SK-N-SH treated with all-trans-retinoic acid at 6 μM for 48 hours (cell line): Measurements from ENCODE around the gene DEFB114.

ENCODE experiments used
- ATAC-seq: fragments of 200-7000 bp; cut with Tn5 transposase; 3 replicates; pipeline ENCODE4 v1.9.1; 2020; ENCODE audit warnings: mild to moderate bottlenecking, moderate library complexity
- ARNTL ChIP-seq: fragments of 450-650 bp; formaldehyde crosslinking; IDR thresholded peaks from 2 replicates; pipeline ENCODE4 v1.5.0; 2020; ENCODE audit warnings: low read depth, mild to moderate bottlenecking, moderate library complexity, borderline replicate concordance
- BACH2 ChIP-seq: fragments of 250-450 bp; sonication (Bioruptor Pico); IDR thresholded peaks from 2 replicates; pipeline ENCODE4 v1.9.0; 2021; ENCODE audit warnings: mild to moderate bottlenecking, borderline replicate concordance
- CSDC2 ChIP-seq: fragments of 250-450 bp; sonication (Bioruptor Pico); IDR thresholded peaks from 2 replicates; pipeline ENCODE4 v1.5.0; 2020; ENCODE audit warnings: mild to moderate bottlenecking, moderate library complexity
- CSRNP3 ChIP-seq: fragments of 250-450 bp; sonication (Bioruptor Pico); IDR thresholded peaks from 2 replicates; pipeline ENCODE4 v1.5.1; 2021; ENCODE audit warnings: mild to moderate bottlenecking, moderate library complexity
- ESRRG ChIP-seq: fragments of 250-450 bp; sonication (Bioruptor Pico); IDR thresholded peaks from 2 replicates; pipeline ENCODE4 v1.6.1; 2021; ENCODE audit warnings: mild to moderate bottlenecking
- GLIS3 ChIP-seq: fragments of 250-450 bp; sonication (Bioruptor Pico); IDR thresholded peaks from 2 replicates; pipeline ENCODE4 v1.5.0; 2020; ENCODE audit warnings: mild to moderate bottlenecking, moderate library complexity
- ISL1 ChIP-seq: fragments of 250-450 bp; sonication (Bioruptor Pico); IDR thresholded peaks from 2 replicates; pipeline ENCODE4 v2.1.2; 2022; ENCODE audit warnings: mild to moderate bottlenecking, moderate library complexity
- OSR1 ChIP-seq: fragments of 250-450 bp; sonication (Bioruptor Pico); IDR thresholded peaks from 2 replicates; pipeline ENCODE4 v1.8.0; 2022; ENCODE audit warnings: moderate library complexity, mild to moderate bottlenecking, inconsistent platforms
- PATZ1 ChIP-seq: fragments of 250-450 bp; sonication (Bioruptor Pico); IDR thresholded peaks from 2 replicates; pipeline ENCODE4 v1.8.0; 2020; ENCODE audit warnings: mild to moderate bottlenecking, moderate library complexity, borderline replicate concordance
- POU6F1 ChIP-seq: fragments of 250-450 bp; sonication (Bioruptor Pico); IDR thresholded peaks from 2 replicates; pipeline ENCODE4 v1.8.0; 2021; ENCODE audit warnings: low read depth, mild to moderate bottlenecking, moderate library complexity, borderline replicate concordance
- PPARA ChIP-seq: fragments of 250-450 bp; sonication (Bioruptor Pico); IDR thresholded peaks from 2 replicates; pipeline ENCODE4 v1.5.0; 2020; ENCODE audit warnings: mild to moderate bottlenecking, borderline replicate concordance
- RARB ChIP-seq: fragments of 250-450 bp; sonication (Bioruptor Pico); IDR thresholded peaks from 2 replicates; pipeline ENCODE4 v1.8.0; 2021; ENCODE audit warnings: mild to moderate bottlenecking, moderate library complexity
- SNAI2 ChIP-seq: fragments of 250-450 bp; sonication (Bioruptor Pico); IDR thresholded peaks from 2 replicates; pipeline ENCODE4 v1.5.0; 2020; ENCODE audit warnings: mild to moderate bottlenecking, moderate library complexity
- TCF4 ChIP-seq: fragments of 250-450 bp; sonication (Bioruptor Pico); IDR thresholded peaks from 2 replicates; pipeline ENCODE4 v1.8.0; 2021; ENCODE audit warnings: mild to moderate bottlenecking, moderate library complexity, borderline replicate concordance
- TOX ChIP-seq: fragments of 250-450 bp; sonication (Bioruptor Pico); IDR thresholded peaks from 2 replicates; pipeline ENCODE4 v1.8.0; 2021; ENCODE audit warnings: mild to moderate bottlenecking, moderate library complexity, borderline replicate concordance
- TSHZ2 ChIP-seq: fragments of 250-450 bp; sonication (Bioruptor Pico); IDR thresholded peaks from 2 replicates; pipeline ENCODE4 v1.5.0; 2020; ENCODE audit warnings: mild to moderate bottlenecking, moderate library complexity
- ZC3H10 ChIP-seq: fragments of 250-450 bp; sonication (Bioruptor Pico); IDR thresholded peaks from 2 replicates; pipeline ENCODE4 v1.5.1; 2021; ENCODE audit warnings: mild to moderate bottlenecking, moderate library complexity
- ZFP3 ChIP-seq: fragments of 250-450 bp; sonication (Bioruptor Pico); IDR thresholded peaks from 2 replicates; pipeline ENCODE4 v1.5.0; 2020; ENCODE audit warnings: mild to moderate bottlenecking, moderate library complexity
- ZFP30 ChIP-seq: fragments of 450-650 bp; formaldehyde crosslinking; IDR thresholded peaks from 2 replicates; pipeline ENCODE4 v1.5.0; 2022; ENCODE audit warnings: mild to moderate bottlenecking, moderate library complexity
- ZNF565 ChIP-seq: fragments of 450-650 bp; formaldehyde crosslinking; conservative IDR thresholded peaks from 2 replicates; pipeline ENCODE4 v1.5.0; 2020; ENCODE audit warnings: low read depth, mild to moderate bottlenecking, moderate library complexity
- ZNF70 ChIP-seq: fragments of 450-650 bp; formaldehyde crosslinking; IDR thresholded peaks from 2 replicates; pipeline ENCODE4 v1.5.0; 2020; ENCODE audit warnings: mild to moderate bottlenecking, moderate library complexity
- ZNF8 ChIP-seq: fragments of 450-650 bp; formaldehyde crosslinking; IDR thresholded peaks from 2 replicates; pipeline ENCODE4 v1.5.0; 2020; ENCODE audit warnings: mild to moderate bottlenecking, moderate library complexity

DEFB114 gene

GRCh38 chr6:49966823-49967222 is 2.9 kb upstream of the DEFB114 start:
- ATAC-seq, result no peak
- TF ChIP-seq ESRRG (CRISPR knock-in tag) (no peak), ARNTL (CRISPR knock-in tag) (no peak), RARB (CRISPR knock-in tag) (no peak), CSDC2 (CRISPR knock-in tag) (no peak), TSHZ2 (CRISPR knock-in tag) (no peak), CSRNP3 (CRISPR knock-in tag) (no peak), ISL1 (CRISPR knock-in tag) (no peak), ZC3H10 (CRISPR knock-in tag) (no peak), TCF4 (CRISPR knock-in tag) (no peak), OSR1 (CRISPR knock-in tag) (no peak), PPARA (no peak)
- TF ChIP-seq, all 23 proteins: peak for 0

GRCh38 chr6:49966334-49966733 is 2.4 kb upstream of the DEFB114 start:
- no peak for TF ChIP-seq ZNF8
- no peak for TF ChIP-seq GLIS3 (CRISPR knock-in tag)
- no peak for ATAC-seq

GRCh38 chr6:49958180-49958579 is 5.8 kb downstream of the DEFB114 start:
- ATAC-seq, result no peak

More at GRCh38 chr6:49958180-49958579, 5.8 kb downstream of the DEFB114 start:
- TF ChIP-seq RARB (CRISPR knock-in tag), result no peak
- no peak for TF ChIP-seq TSHZ2 (CRISPR knock-in tag)
- TF ChIP-seq TCF4 (CRISPR knock-in tag), result no peak
- no peak for TF ChIP-seq POU6F1 (CRISPR knock-in tag)
- TF ChIP-seq PATZ1 (CRISPR knock-in tag), result no peak
- no peak for TF ChIP-seq ZFP30 (CRISPR knock-in tag)
- no peak for TF ChIP-seq PPARA
- no peak for TF ChIP-seq CSRNP3 (CRISPR knock-in tag)
- TF ChIP-seq BACH2, result no peak
- no peak for TF ChIP-seq ISL1 (CRISPR knock-in tag)
- no peak for TF ChIP-seq ZNF70 (CRISPR knock-in tag)
- no peak for TF ChIP-seq GLIS3 (CRISPR knock-in tag)
- TF ChIP-seq SNAI2 (CRISPR knock-in tag), result no peak
- TF ChIP-seq TOX (CRISPR knock-in tag), result no peak
- no peak for TF ChIP-seq ZFP3
- TF ChIP-seq CSDC2 (CRISPR knock-in tag), result no peak
- TF ChIP-seq ZNF565 (CRISPR knock-in tag), result no peak
